ENCODE results near the gene STARD3NL.

- no peak for TF ChIP-seq PAX5 (IDR thresholded peaks at IDR 0.05; ENCODE audit: insufficient read depth, low read length, severe bottlenecking)
- no peak for TF ChIP-seq POLR2A (IDR thresholded peaks at IDR 0.05; ENCODE audit: low read depth, low read length)
- no peak for TF ChIP-seq POLR2AphosphoS5 (IDR thresholded peaks at IDR 0.05; ENCODE audit: low read depth, low read length)
Measured at GRCh38 chr7:38191791-38192190, 13.7 kb downstream of the STARD3NL start.
